GM18507 (cell line): ENCODE measurements around the gene LDLRAD1.
"Not testable (repeated sequence)": the region's sequence is repeated elsewhere in the genome, so short reads cannot be mapped to it uniquely, and the experiment has no call there.

ENCODE experiments used
- DNase-seq: peaks from one replicate; pipeline ENCODE4 v3.0.0; 2011; ENCODE audit warnings: low read depth; ENCODE audit not compliant: insufficient read length; ENCODE audit errors: extremely low spot score
- FAIRE-seq: peaks from 2 replicates; lab custom pipeline; 2011; peaks lifted over from hg19 to GRCh38; lab: Jason Lieb, UNC

Gene LDLRAD1

GRCh38 chr1:54001591-54001990 lies 16.4 kb downstream of the LDLRAD1 start:
- FAIRE-seq (no peak), DNase-seq (no peak)

GRCh38 chr1:53999920-54000319 lies 18.1 kb downstream of the LDLRAD1 start:
- FAIRE-seq (no peak), DNase-seq (no peak)

GRCh38 chr1:53998223-53998622 lies 19.8 kb downstream of the LDLRAD1 start:
- DNase-seq (no peak), FAIRE-seq (no peak)

DNA sequence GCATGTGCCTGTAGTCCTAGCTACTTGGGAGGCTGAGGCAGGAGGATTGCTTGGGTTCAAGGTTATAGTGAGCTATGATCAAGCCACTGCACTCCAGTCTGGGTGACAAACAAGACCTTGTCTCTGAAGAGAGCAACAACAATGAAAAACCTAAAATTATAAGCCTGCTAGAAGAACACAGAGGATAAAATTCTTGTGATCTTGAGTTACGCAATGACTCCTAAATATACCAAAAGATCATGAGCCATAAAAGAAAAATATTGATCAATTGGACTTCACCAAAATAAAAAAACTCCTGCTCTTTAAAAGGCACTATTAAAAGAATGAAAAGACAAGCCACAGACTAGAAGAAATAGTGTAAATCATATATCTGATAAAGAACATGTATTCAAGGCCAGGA lies 22.3 kb downstream of the LDLRAD1 start:
- FAIRE-seq (no peak), DNase-seq (no peak)

DNA sequence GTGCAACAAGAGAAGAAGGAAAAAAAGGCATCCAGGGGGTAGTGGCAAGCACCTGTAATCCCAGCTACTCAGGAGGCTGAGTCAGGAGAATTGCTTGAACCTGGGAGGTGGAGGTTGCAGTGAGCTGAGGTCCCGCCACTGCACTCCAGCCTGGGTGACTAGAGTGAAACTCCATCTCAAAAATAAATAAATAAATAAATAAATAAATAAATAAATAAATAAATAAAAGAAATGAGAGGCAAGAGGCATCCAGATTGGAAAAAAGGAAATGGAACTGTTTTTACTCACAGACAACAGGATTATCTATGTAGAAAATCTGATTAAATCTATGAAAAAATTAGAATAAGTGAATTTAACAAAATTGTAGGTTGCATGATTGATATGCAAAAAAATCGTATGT lies 23.5 kb downstream of the LDLRAD1 start:
- FAIRE-seq, DNase-seq: not testable (repeated sequence)

DNA sequence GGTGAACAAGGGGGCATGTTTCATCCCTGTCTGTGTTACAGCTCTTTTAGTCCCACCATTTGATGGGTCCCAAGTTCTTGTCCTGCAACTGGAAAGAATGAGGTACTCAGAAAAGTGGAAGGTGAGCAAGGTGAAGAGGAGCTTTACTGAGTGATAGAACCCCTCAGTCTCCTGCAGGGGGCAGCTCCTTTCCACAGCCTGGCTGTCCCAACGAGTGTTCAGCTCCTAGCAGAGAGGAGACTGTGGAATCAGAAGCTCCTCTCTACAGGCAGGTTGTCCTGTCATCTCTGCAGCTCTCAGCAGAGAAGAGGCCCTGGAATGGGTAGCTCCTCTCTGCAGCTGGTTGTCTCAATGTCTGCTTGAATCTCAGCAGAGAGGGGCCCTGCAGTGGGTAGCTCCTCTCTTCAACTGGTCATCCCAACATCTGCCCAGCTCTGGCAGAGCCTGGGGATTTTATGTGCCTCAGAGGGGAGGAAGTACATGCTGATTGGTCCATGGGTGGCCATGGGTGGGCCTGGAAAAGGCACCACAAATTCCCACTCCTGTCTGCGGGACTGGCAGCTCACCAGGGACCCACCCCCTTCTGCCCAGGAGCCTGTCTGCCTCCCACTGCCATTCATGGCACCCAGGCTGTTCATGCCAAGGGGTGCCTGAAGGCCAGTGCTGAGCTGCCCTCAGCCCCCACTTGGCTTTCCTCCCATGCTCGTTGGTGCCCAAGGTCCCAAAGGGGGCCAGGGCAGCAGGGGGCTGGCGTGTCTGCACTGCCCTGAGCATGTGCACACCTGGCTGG lies 25.7 kb downstream of the LDLRAD1 start:
- FAIRE-seq (no peak), DNase-seq (no peak)

- DNase-seq (no peak), FAIRE-seq (peak; percentile 18)
Measured at GRCh38 chr1:53987880-53988279, 30.1 kb downstream of the LDLRAD1 start.

DNA sequence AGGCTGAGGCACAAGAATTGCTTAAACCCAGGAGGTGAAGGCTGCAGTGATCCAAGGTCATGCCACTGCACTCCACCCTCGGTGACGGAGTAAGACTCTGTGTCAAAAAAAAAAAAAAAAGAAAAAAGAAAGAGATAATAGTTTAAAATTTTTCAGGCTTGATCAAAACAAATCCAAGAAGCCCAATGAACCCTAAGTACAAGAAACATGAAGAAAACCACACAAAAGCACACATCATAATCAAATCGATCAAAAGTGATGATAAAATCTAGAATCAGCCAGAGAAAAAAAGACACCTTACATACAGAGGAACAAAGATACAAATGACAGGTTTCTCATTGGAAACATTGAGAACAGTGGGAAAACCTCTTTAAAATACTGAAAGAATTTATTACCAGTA lies 31.5 kb downstream of the LDLRAD1 start:
- DNase-seq (no peak), FAIRE-seq (no peak)

GRCh38 chr1:53984726-53985125 lies 33.3 kb downstream of the LDLRAD1 start:
- FAIRE-seq = no peak
- no peak for DNase-seq

DNA sequence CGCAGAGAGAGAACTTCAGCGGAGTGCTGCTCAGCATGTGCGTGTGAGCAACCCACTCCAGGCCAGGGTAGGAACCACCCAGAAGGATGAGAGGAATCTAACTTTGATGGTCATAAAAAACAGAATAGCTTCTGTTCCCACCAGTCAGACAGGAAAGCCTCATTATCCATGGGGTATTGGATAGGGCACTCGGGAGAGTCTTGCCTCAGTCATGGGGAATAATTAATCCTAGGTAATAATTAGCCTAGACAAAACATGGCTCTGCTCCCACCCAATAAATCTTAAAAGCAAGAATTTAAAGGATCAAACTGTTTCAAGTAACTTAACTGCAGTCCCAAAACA lies 35.3 kb downstream of the LDLRAD1 start:
- FAIRE-seq (no peak), DNase-seq (no peak)

DNA sequence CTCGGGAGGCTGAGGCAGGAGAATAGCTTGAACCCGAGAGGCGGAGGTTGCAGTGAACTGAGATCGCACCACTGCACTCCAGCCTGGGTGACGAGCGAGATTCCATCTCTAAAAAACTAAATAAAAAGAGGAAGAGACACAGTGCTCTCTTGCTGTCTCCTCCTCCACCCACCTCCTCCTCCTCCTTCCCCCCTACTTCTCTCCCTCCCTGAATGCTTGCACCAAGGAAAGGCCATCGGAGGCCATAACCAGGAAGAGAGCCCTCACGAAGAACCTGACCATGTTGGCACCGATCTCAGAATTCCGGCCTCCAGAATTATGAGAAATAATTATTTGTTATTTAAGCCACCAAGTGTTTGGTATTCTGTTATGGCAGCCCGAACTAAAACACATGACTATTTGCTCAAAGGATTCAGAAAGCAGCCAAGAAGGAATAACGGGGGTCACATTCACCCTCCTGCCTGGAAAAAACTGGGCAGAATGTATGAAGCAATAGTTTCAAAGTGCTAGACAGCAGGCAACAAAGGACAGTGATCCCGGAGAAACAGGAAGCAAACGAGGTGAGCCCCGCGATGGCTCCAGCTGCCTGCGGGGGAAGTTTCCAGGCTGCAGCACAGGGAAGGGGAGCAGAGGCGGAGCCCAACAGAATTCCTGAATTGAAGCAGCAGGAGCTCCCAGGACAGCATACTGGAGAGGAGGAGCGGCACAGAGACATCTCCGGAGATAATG lies 35.8 kb downstream of the LDLRAD1 start:
- FAIRE-seq (no peak), DNase-seq (no peak)

DNA sequence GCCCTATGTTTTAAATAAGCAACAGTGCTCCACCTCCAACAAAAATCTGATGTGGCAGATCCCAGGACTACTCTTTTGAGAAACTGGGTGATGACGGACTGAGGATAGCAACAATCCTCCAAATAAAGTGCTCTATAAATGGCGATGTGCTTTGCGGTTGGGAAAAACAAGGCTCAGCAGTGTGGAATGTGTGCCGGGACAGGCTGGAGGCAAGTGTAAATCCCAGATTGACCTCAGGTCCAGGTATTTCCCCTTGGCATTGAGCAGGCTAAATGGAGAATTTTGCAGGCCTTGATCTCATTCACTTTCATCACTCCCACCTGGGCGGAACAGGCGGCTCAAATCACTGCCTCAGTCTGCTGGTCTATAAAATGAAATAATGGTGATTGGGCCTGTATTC lies 36.8 kb downstream of the LDLRAD1 start:
- DNase-seq (no peak), FAIRE-seq (no peak)

DNA sequence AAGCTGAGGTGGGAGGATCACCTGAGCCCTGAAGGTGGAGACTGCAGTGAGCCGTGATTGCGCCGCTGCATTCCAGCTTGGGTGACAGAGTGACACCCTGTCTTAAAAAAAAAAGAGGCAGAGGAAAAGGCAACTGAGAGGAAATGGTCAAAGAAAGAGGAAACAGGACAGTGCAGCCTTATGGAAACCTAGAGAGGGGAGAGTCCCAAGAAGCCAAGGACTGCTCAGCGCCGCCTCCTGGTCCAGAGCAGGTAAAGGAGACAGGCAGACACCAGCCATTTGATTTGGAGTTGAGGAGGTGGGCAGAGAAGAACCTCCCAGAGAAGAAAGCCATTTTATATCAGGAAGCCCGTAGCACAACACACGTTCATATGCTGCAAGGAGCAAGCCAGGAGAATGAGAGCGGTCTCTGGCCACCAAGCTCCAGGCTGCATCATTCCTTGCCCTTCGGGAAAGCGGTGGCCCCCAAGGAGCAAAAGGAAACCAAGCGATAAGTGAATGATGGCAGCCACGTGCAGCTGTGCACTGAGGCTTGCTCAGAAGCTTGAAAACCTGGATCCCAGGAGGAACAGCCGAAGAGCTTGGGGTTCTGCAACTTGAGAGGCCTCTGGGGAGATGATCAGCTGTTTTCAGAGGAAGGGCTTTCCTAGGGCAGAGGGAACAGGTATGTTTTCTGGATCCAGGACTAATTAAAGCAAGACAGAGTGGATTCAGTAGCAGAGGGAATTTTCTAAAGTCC lies 38.1 kb downstream of the LDLRAD1 start:
- no peak for DNase-seq
- no peak for FAIRE-seq

DNA sequence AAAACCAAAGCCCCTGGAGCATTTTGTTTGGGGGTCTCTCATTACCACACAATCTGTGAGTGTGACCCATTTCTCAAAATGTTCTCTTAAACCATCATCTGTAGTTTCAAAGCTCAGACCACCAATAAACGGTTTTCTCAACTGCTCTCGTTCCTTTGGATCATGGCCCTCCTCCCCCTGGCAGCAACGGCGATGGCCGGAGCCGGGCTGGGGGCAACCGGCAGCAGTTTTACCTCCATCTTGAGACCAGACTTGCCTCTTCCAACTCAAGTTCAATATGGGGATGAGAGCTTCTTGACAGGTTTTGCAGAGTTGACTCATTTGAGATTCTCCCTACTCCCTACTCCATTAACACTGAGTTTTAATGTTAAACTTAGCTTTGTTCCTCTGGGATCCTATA lies 42.1 kb downstream of the LDLRAD1 start:
- DNase-seq (no peak), FAIRE-seq (no peak)

GRCh38 chr1:53971718-53972117 lies 46.3 kb downstream of the LDLRAD1 start:
- no peak for DNase-seq
- FAIRE-seq = no peak

DNA sequence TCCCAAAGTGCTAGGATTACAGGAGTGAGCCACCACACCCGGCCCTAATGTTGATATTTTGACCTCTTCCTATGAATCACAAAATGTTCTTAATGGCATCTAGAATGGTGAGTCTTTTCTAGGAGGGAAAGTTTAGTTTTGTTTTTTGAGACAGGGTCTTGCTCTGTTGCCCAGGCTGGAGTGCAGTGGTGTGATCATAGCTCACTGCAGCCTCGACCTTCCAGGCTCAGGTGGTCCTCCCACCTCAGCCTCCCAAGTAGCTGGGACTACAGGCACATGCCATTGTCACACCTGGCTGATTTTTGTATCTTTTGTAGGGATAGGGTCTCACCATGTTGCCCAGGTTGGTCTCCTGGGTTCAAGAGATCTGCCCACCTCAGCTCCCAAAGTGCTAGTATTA lies 48.7 kb downstream of the LDLRAD1 start:
- DNase-seq, FAIRE-seq: not testable (repeated sequence)

DNA sequence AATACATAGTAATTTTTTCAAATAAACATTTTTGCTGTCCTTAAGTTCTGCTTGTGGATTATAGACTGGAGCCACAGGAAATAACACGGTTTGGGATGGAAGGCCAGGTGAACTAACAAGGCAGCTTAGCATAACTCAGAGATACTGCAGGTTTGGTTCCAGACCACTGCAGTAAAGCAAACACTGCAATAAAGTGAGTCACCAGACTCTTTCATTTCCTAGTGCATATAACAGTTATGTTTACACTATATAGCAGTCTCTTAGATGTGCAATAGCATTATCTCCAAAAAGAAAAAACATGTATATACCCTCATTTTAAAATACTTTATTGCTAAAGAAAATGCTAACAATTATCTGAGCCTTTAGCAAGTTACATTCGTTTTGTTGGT lies 49.9 kb downstream of the LDLRAD1 start:
- DNase-seq (no peak), FAIRE-seq (no peak)

- no peak for FAIRE-seq
Measured at GRCh38 chr1:53967409-53968124, 50.4 kb downstream of the LDLRAD1 start.

GRCh38 chr1:53966794-53967193 lies 51.2 kb downstream of the LDLRAD1 start:
- FAIRE-seq = no peak
- no peak for DNase-seq

More at GRCh38 chr1:53967409-53968124, 50.4 kb downstream of the LDLRAD1 start:
- no peak for DNase-seq

- no peak for FAIRE-seq
- no peak for DNase-seq
Measured at GRCh38 chr1:53964109-53964508, 53.9 kb downstream of the LDLRAD1 start.
